Left lung (tissue), 10 donors: ENCODE data around the gene NPTX1. TPM values are rescaled to one million over a fixed set of nuclear protein-coding genes. Genes with fewer than 3 reads are reported as not detected.

ENCODE experiments used
- ATAC-seq: fragments of 200-7000 bp; cut with Tn5 transposase; one replicate; pipeline ENCODE4 v1.9.1; 2020; ENCODE audit warnings: moderate library complexity
- DNase-seq, 4 donors: peaks; one replicate each; pipeline ENCODE4 v3.0.0-alpha.2; 2013 to 2020
- H3K27ac ChIP-seq, 2 donors: fragments of 200-600 bp; sonication (generic) in 1 of 2; one replicate each; pipeline versions ENCODE4 v1.5.0 to v1.8.0; 2020 to 2021
- H3K27me3 ChIP-seq, 2 donors: fragments of 200-600 bp; sonication (generic) in 1 of 2; one replicate each; pipeline versions ENCODE4 v1.5.0 to v1.8.0; 2020 to 2021
- H3K36me3 ChIP-seq, 2 donors: fragments of 200-600 bp; sonication (generic) in 1 of 2; one replicate each; pipeline versions ENCODE4 v1.5.0 to v1.8.0; 2020 to 2021
- H3K4me1 ChIP-seq, 2 donors: fragments of 200-600 bp; one replicate each; pipeline ENCODE4 v1.8.0; 2021
- H3K4me3 ChIP-seq, 2 donors: fragments of 200-600 bp; sonication (generic) in 1 of 2; one replicate each; pipeline versions ENCODE4 v1.5.0 to v1.8.0; 2020 to 2021; ENCODE audit warnings: mild to moderate bottlenecking in 1 of 2
- H3K9me3 ChIP-seq, 2 donors: fragments of 200-600 bp; sonication (generic) in 1 of 2; one replicate each; pipeline versions ENCODE4 v1.5.0 to v1.8.0; 2020 to 2021
- intact Hi-C, 2 donors: fragments of 100-400 bp; cut with DNase I; formaldehyde crosslinking; loops; one replicate each; pipeline versions ENCODE4 v1.11.2 to v1.14.2; 2022
- polyA plus RNA-seq, 6 donors: library from polyadenylated mRNA; unstranded; fragments of 120-200 nt; gene quantifications; one replicate each; pipeline ENCODE4 v1.2.1, GENCODE V29; 2013; ENCODE audit not compliant: insufficient read length in 6 of 6
- total RNA-seq, 2 donors: library from RNA; stranded (reverse); fragmentation: NEBNext Ultra II Directional; extraction: Animal tissue kit (Norgen Biotek cat#: 25700); gene quantifications; one replicate each; pipeline ENCODE4 v1.2.1, GENCODE V29; 2021
- TF ChIP-seq, protein P1 (sequence below), 2 donors: fragments of 200-600 bp; sonication (generic) in 1 of 2; IDR thresholded peaks; one replicate each; pipeline versions ENCODE4 v1.5.0 to v1.8.0; 2021; ENCODE audit warnings: antibody characterized with exemption in 2 of 2
- donor health status: DM: no; HTN: yes; CAD: no.
- donor health status: DM: no; HTN: no; CAD: no.

The NPTX1 gene
- total and polyA plus RNA-seq, 8 donors, result 0.17 to 9.1 (median 6.3) TPM

DNA sequence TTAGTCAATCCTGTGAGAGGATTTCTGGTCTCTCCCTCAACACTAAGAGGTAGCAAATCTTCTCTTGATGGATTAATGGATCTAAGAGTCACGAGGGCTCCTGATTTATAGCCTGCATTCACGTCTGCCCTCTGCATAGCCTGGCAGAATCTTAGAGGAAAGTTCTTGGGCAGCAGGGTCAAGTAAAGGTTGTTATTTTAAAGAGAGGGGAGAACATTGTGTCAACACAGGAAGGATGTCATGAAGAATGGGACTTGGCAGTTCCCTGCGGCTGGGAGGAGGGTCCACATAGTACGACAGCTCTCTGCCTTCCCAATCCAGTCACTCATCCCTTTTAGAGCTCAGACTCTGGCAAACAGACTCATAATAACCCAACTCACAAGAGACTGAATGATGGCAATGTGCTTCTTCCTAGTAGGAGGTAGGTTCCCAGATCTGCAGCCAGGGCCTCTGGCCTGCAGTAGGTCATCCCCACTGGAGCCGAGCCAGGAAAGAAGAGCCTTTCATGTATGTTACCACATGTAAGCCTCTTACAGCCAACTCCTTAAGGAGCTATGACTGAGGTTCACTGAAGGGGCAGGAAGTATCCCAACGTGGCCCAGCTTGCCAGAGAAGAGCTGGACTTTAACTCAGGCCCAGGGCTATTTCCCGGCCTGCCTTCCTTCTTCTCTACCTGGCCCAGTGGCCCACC is 42.8 kb upstream of the NPTX1 start:
- Histone ChIP-seq H3K4me3 (no peak overlapping the region), H3K27me3 (no peaks in the 10 kb centered on the region), H3K9me3 (no peaks in the 10 kb centered on the region), H3K4me1 (no peaks in the 10 kb centered on the region), H3K27ac (peak overlapping the region in 1 of 2 donors; percentile 41), H3K36me3 (no peaks in the 10 kb centered on the region)
- no peak for DNase-seq
- ATAC-seq, result no peak
- TF ChIP-seq, protein P1, sequence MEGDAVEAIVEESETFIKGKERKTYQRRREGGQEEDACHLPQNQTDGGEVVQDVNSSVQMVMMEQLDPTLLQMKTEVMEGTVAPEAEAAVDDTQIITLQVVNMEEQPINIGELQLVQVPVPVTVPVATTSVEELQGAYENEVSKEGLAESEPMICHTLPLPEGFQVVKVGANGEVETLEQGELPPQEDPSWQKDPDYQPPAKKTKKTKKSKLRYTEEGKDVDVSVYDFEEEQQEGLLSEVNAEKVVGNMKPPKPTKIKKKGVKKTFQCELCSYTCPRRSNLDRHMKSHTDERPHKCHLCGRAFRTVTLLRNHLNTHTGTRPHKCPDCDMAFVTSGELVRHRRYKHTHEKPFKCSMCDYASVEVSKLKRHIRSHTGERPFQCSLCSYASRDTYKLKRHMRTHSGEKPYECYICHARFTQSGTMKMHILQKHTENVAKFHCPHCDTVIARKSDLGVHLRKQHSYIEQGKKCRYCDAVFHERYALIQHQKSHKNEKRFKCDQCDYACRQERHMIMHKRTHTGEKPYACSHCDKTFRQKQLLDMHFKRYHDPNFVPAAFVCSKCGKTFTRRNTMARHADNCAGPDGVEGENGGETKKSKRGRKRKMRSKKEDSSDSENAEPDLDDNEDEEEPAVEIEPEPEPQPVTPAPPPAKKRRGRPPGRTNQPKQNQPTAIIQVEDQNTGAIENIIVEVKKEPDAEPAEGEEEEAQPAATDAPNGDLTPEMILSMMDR (IDR thresholded peaks at IDR 0.05), result no peak
- intact Hi-C loops, result no loop called here

DNA sequence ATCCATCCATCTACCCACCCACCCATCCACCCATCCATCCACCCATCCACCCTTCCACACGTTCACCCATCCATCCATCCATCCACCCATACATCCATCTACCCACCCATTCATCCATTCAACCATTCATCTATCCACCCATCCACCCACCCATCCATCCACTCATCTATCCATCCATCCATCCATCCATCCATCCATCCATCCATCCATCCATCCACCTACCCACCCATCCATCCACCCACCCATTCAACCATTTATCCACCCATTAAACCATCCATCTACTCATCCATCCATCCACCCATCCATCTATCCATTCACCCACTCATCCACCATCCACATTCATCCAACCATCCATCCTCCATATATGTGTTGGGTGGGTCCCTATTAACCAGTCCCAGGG is 42.0 kb upstream of the NPTX1 start:
- Histone ChIP-seq H3K9me3 (no peaks in the 10 kb centered on the region), H3K27ac (no peak overlapping the region), H3K36me3 (no peaks in the 10 kb centered on the region), H3K27me3 (no peaks in the 10 kb centered on the region), H3K4me3 (no peak overlapping the region), H3K4me1 (no peaks in the 10 kb centered on the region)
- ATAC-seq, result no peak
- DNase-seq, result no peak
- TF ChIP-seq, protein P1 (IDR thresholded peaks at IDR 0.05), result no peak
- intact Hi-C loops, result no loop called here

DNA sequence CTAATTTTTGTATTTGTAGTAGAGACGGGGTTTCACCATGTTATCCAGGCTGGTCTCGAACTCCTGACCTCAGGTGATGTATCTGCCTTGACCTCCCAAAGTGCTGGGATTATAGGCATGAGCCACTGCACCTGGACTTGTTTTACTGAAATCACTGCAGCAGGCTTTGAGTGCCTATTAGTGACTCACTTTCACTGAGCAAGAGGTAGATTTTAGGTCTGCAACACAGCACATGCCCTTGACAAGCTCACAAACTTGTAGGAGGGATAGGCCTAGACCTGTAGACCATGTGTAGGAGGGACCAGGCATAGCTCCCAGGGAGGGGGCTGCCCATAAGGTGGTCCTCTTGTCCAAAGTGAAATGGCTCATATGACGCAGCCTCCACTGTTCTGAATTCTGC is 41.2 kb upstream of the NPTX1 start:
- Histone ChIP-seq H3K9me3 (no peaks in the 10 kb centered on the region), H3K4me3 (no peak overlapping the region), H3K4me1 (no peaks in the 10 kb centered on the region), H3K27ac (no peak overlapping the region), H3K36me3 (no peaks in the 10 kb centered on the region), H3K27me3 (peaks cover 0 to 4% of the 10 kb centered on the region in 2 donors)
- TF ChIP-seq, protein P1 (IDR thresholded peaks at IDR 0.05), result no peak
- intact Hi-C loops, result no loop called here
- DNase-seq (no peak), ATAC-seq (no peak)

DNA sequence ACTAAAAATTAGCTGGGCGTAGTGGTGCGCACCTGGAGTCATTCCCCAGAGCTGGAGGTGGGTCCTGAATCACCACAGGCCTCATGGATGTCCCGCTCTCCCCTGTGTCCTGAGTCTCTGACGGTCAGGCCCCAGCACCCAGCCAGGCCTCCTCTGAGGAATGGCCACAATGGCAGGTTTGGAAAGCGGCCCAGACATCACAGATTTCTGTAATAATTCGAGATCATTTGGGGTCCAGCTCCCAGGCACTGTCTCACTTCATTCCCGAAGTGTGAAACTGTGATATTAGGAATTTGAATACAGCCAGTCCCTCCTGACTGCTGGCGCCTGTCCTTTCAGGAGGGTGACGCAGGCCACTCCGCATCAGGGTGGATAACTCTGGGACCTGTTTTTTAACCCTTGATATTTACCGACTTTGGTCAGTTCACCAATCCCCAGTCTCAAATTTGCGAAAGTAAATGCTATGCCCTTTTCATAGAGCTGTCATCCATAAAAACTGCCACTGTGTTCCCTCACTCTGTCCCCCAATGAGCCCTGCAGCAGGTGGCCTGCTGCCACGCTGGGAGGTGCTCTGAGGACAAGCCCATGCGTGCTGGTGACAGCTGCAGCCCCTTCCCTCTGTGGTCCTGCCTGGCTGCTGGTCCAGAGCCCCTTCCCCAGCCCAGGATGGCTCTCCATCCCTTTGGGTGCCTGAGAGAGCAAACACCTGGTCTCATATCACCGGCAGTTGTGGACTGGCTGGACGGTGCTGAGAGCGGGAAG is 39.9 kb upstream of the NPTX1 start:
- Histone ChIP-seq H3K36me3 (no peaks in the 10 kb centered on the region), H3K27me3 (peaks cover 0 to 12% of the 10 kb centered on the region in 2 donors), H3K4me3 (no peak overlapping the region), H3K27ac (no peak overlapping the region), H3K4me1 (no peaks in the 10 kb centered on the region), H3K9me3 (no peaks in the 10 kb centered on the region)
- TF ChIP-seq, protein P1 (IDR thresholded peaks at IDR 0.05), result no peak
- ATAC-seq, result no peak
- intact Hi-C loops, result no loop called here
- peak in 1 of 4 donors; percentile 28 for DNase-seq

DNA sequence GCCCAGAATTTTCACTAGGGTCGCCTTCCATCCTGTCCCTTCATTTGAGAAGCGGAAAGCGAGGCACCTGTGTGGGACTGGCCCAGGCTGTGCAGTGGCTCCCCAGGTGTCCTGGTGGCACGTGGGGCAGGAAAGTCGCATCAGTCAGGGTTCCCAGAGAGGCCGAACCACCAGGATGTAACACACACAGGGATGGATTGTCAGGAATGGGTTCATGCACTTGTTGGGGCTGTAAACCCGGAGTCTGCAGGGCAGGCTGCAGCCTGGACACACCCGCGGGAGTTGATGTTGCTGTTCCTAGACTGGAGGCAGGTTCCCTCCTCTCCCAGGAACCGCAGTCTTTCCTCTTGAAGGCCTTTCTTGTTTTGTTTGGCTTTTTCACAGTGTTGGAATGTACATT is 37.5 kb upstream of the NPTX1 start:
- DNase-seq, result no peak
- ATAC-seq, result no peak
- Histone ChIP-seq H3K27ac (no peak overlapping the region), H3K4me3 (no peak overlapping the region), H3K4me1 (no peaks in the 10 kb centered on the region), H3K9me3 (no peaks in the 10 kb centered on the region), H3K36me3 (no peaks in the 10 kb centered on the region), H3K27me3 (peaks cover 0 to 23% of the 10 kb centered on the region in 2 donors)
- intact Hi-C loops, result no loop called here
- TF ChIP-seq, protein P1 (IDR thresholded peaks at IDR 0.05), result no peak
